ENCODE data around the gene CELA2B.

GRCh38 chr1:15429701-15430149, 46.2 kb upstream of the CELA2B start:
- no peak for TF ChIP-seq CTCF (IDR thresholded peaks at IDR 0.05)
- TF ChIP-seq EP300 (IDR thresholded peaks at IDR 0.05), result no peak
